ENCODE measurements around the gene SPSB3. TPM values are rescaled to one million over a fixed set of nuclear protein-coding genes. Genes with fewer than 3 reads are reported as not detected.

Gene SPSB3
- total and polyA plus RNA-seq, 9 of the 15 experiments (the other 6 are each of a cell fraction or from before 2014, with no cell fraction given) = 0.39 to 37.4 (median 7.1) TPM

DNA sequence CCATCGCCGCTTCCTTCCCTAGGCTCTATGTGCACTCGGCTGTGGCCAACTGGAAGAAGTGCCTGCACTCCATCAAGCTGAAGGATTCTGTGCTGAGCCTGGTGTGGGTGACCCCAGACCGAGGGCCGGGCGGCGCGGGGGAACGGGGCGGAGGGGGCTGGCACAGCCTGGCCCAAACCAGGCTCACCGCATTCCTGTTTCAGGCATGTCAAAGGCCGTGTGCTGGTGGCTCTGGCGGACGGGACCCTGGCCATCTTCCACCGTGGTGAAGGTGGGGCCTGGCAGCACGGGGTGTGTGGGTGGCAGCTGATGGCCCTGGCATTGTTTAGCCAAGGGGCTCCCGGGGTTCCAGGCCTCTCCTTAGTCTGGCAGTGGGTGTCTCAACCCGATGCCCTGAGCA is 15.7 kb downstream of the SPSB3 start (continued):
- TF ChIP-seq, protein P1, sequence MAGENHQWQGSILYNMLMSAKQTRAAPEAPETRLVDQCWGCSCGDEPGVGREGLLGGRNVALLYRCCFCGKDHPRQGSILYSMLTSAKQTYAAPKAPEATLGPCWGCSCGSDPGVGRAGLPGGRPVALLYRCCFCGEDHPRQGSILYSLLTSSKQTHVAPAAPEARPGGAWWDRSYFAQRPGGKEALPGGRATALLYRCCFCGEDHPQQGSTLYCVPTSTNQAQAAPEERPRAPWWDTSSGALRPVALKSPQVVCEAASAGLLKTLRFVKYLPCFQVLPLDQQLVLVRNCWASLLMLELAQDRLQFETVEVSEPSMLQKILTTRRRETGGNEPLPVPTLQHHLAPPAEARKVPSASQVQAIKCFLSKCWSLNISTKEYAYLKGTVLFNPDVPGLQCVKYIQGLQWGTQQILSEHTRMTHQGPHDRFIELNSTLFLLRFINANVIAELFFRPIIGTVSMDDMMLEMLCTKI (IDR thresholded peaks at IDR 0.05; ENCODE audit: partially characterized antibody) = no peak
- no peak for TF ChIP-seq CBX2 (IDR thresholded peaks at IDR 0.05; ENCODE audit: insufficient read depth, low read length, poor library complexity, severe bottlenecking)
- TF ChIP-seq ZNF217 (CRISPR knock-in tag; IDR thresholded peaks at IDR 0.05) = no peak
- TF ChIP-seq, protein P2, sequence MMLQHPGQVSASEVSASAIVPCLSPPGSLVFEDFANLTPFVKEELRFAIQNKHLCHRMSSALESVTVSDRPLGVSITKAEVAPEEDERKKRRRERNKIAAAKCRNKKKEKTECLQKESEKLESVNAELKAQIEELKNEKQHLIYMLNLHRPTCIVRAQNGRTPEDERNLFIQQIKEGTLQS (IDR thresholded peaks at IDR 0.05) = no peak
- TF ChIP-seq, protein P2 (CRISPR knock-in tag; conservative IDR thresholded peaks at IDR 0.05) = no peak

DNA sequence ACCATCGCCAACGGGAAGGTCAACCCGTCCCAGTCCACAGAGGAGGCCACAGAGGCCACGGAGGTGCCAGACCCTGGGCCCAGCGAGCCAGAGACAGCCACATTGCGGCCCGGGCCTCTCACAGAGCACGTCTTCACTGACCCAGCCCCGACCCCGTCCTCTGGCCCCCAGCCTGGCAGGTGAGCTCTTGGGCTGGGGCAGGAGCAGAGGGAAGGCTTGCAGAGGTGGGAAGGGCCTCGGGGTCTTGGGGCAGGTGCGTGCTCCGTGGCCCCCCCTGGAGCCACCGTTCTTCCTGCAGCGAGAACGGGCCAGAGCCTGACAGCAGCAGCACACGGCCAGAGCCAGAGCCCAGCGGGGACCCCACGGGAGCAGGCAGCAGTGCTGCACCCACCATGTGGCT is 16.1 kb downstream of the SPSB3 start:
- no peaks in the 10 kb centered on the region for H3K9me1 ChIP-seq (ENCODE audit: control insufficient read depth, insufficient read depth, low read length)
- no peaks in the 10 kb centered on the region for H3K9me3 ChIP-seq (replicated peaks; ENCODE audit: control insufficient read depth, insufficient read depth, low read depth, low read length)
- no peaks in the 10 kb centered on the region for H3K27me3 ChIP-seq (ENCODE audit: control insufficient read depth in 2 of 2, insufficient read depth in 2 of 2, low read length in 2 of 2)
- in situ Hi-C loops (cut with MboI) = no loop called here
- DNase-seq (ENCODE audit: extremely low read depth in 1 of 4, low spot score in 3 of 4) (no peak), FAIRE-seq (no peak), ATAC-seq (no peak)
- H3K4me3 ChIP-seq = no peak overlapping the region
- peaks cover 16 to 92% of the 10 kb centered on the region in 2 experiments; a peak in 4 of 5 replicates for H3K4me1 ChIP-seq (replicated peaks in 1 of 2; ENCODE audit: control insufficient read depth in 2 of 2, insufficient read depth in 2 of 2, low read length in 2 of 2)
- H2AFZ ChIP-seq (ENCODE audit: low read depth, low read length) = no peak overlapping the region
- ChIA-PET POLR2A (interaction anchor here (0.7 to 0.8 kb wide), 2 partner anchors 7 to 14 kb away, joined by 3 to 4 read pairs; no protein-coding TSS in a partner anchor), CTCF (ENCODE audit: low intra/inter-chr PET ratio) (no interaction called here)
- intact Hi-C loops (cut with micrococcal nuclease) = no loop called here
- no peak overlapping the region for H3K27ac ChIP-seq (ENCODE audit: extremely low read depth, low read depth, low read length)
- no TSS peak for BruUV-seq (replicated peaks)
- no peak overlapping the region for H3K9ac ChIP-seq (ENCODE audit: insufficient read depth in 1 of 2, low read depth in 2 of 2, low read length in 2 of 2)
- peaks cover 14% of the 10 kb centered on the region for H3K79me2 ChIP-seq (ENCODE audit: control insufficient read depth, insufficient read depth, low read length)
- no peak overlapping the region for H3K4me2 ChIP-seq (ENCODE audit: insufficient read depth, low read length)
- WGBS (ENCODE audit: insufficient coverage, low coverage, missing lambda C conversion rate) = 95% methylated on average over 10 of the region's 19 CpGs
- 0 out of 2 replicates have a peak, but pooled peaks cover 4% of the 10 kb centered on the region for H4K20me1 ChIP-seq (replicated peaks; ENCODE audit: control insufficient read depth, insufficient read depth, low read length)
- peaks cover 87% of the 10 kb centered on the region; the same call in 2 of the 3 replicates for H3K36me3 ChIP-seq (ENCODE audit: control insufficient read depth, insufficient read depth, low read length)
- TF ChIP-seq POLR2G (IDR thresholded peaks at IDR 0.05; ENCODE audit: low read depth, low read length) = peak; percentile 15; the same call in 1 of the 2 replicates
- TF ChIP-seq FOXK2 (conservative IDR thresholded peaks at IDR 0.05 in 1 of 2, IDR thresholded peaks at IDR 0.05 in 1 of 2; ENCODE audit: low read depth in 2 of 2) = no peak
- no peak for TF ChIP-seq RBM22 (IDR thresholded peaks at IDR 0.05; ENCODE audit: low read depth, low read length, poor library complexity, severe bottlenecking)
- no peak for TF ChIP-seq HNRNPK (IDR thresholded peaks at IDR 0.05; ENCODE audit: low read depth, low read length, poor library complexity, severe bottlenecking)
- no peak for TF ChIP-seq YY1 (IDR thresholded peaks at IDR 0.05; ENCODE audit: borderline replicate concordance in 1 of 3, control insufficient read depth in 1 of 3, extremely low read depth in 1 of 3, insufficient read depth in 3 of 3, insufficient read length in 1 of 3, insufficient replicate concordance in 2 of 3, low read depth in 1 of 3, low read length in 2 of 3)

Measured in K562 (cell line).